ENCODE data around the gene SH3TC1.

The SH3TC1 gene

GRCh38 chr4:8182294-8182693 is 16.8 kb upstream of the SH3TC1 start:
- DNase-seq, result no peak

- DNase-seq, result no peak
Observed at GRCh38 chr4:8182858-8183725, 16.0 kb upstream of the SH3TC1 start.

GRCh38 chr4:8184061-8184460 is 15.0 kb upstream of the SH3TC1 start:
- DNase-seq, result no peak

GRCh38 chr4:8185295-8185694 is 13.8 kb upstream of the SH3TC1 start:
- no peak for DNase-seq

GRCh38 chr4:8185930-8186329 is 13.2 kb upstream of the SH3TC1 start:
- DNase-seq, result no peak

- DNase-seq, result no peak
Observed at GRCh38 chr4:8188085-8188484, 11.0 kb upstream of the SH3TC1 start.

- peak in 1 of 2 donors; percentile 25 for DNase-seq
Observed at GRCh38 chr4:8188743-8189550, 10.1 kb upstream of the SH3TC1 start.

- DNase-seq, result no peak
Observed at GRCh38 chr4:8189551-8190466, 9.3 kb upstream of the SH3TC1 start.

- peak in 1 of 2 donors; percentile 41 for DNase-seq
Observed at GRCh38 chr4:8191136-8191747, 7.8 kb upstream of the SH3TC1 start.

- DNase-seq, result peak in 1 of 2 donors; percentile 16
Observed at GRCh38 chr4:8192748-8193738, 6.0 kb upstream of the SH3TC1 start.

- no peak for DNase-seq
Observed at GRCh38 chr4:8194306-8195242, 4.5 kb upstream of the SH3TC1 start.

GRCh38 chr4:8195431-8195830 is 3.7 kb upstream of the SH3TC1 start:
- DNase-seq, result no peak

- DNase-seq, result no peak
Observed at GRCh38 chr4:8195841-8196458, 3.1 kb upstream of the SH3TC1 start.

- no peak for DNase-seq
Observed at GRCh38 chr4:8197521-8197920, 1.6 kb upstream of the SH3TC1 start.

- no peak for DNase-seq
Observed at GRCh38 chr4:8198206-8198905, 734 bp upstream of the SH3TC1 start.

GRCh38 chr4:8199594-8200301 is 658 bp downstream of the SH3TC1 start:
- no peak for DNase-seq

GRCh38 chr4:8200302-8200975 is 1.3 kb downstream of the SH3TC1 start:
- DNase-seq, result no peak

Measured in hippocampal formation (tissue), 2 donors.